Spleen (tissue), 7 donors: ENCODE data around the gene JARID2.

Experiments
- CTCF ChIP-seq, 11 experiments: fragments of 200-600 bp in 7 of 11; fragments of 450-650 bp in 4 of 11; sonication (generic) in 4 of 11; IDR thresholded peaks in 8 of 11; conservative IDR thresholded peaks in 3 of 11; 1 replicate in 7 of 11; 2 replicates in 4 of 11; pipeline versions ENCODE4 v1.4.0 to v1.8.0; 2016 to 2021; ENCODE audit warnings: antibody characterized with exemption in 11 of 11, inconsistent platforms in 4 of 11, mild to moderate bottlenecking in 1 of 11
- POLR2A ChIP-seq, 3 donors: fragments of 450-650 bp; IDR thresholded peaks; one replicate each; pipeline ENCODE4 v1.5.1; 2017; ENCODE audit warnings: antibody characterized with exemption in 3 of 3, mild to moderate bottlenecking in 1 of 3
- donor health status: DM: no; HTN: no; CAD: no; lungs with moderate emphysema.
- donor health status: DM: no; HTN: no; CAD: no.
- donor health status: DM: no; HTN: no; CAD: no.

GRCh38 chr6:15536198-15536955 is 290.5 kb downstream of the JARID2 start:
- no peak for TF ChIP-seq POLR2A (IDR thresholded peaks at IDR 0.05)
- no peak for TF ChIP-seq CTCF (IDR thresholded peaks at IDR 0.05 in 8 of 11, conservative IDR thresholded peaks at IDR 0.05 in 3 of 11)
